RWPE2 (cell line): ENCODE data around the gene NDST1.
A peak's percentile ranks its signal among the peaks of the same experiment; 100 is the strongest.

ENCODE experiments used
- ATAC-seq: fragments of 200-7000 bp; cut with Tn5 transposase; 3 replicates; pipeline ENCODE4 v1.9.1; 2021; ENCODE audit warnings: low read depth
- DNase-seq: peaks from one replicate; pipeline ENCODE4 v3.0.0-alpha.2; 2020; ENCODE audit warnings: low spot score
- H3K27ac ChIP-seq: fragments of 450-650 bp; 2 replicates; pipeline ENCODE4 v1.5.1; 2017; ENCODE audit warnings: mild to moderate bottlenecking; ENCODE audit not compliant: poor library complexity, severe bottlenecking
- H3K27me3 ChIP-seq: fragments of 250-450 bp; sonication (Bioruptor Pico); 2 replicates; pipeline ENCODE4 v1.5.1; 2021; ENCODE audit warnings: mild to moderate bottlenecking, moderate library complexity; ENCODE audit not compliant: insufficient read depth, poor library complexity, severe bottlenecking
- H3K36me3 ChIP-seq: fragments of 250-450 bp; sonication (Bioruptor Pico); 2 replicates; pipeline ENCODE4 v1.5.1; 2020; ENCODE audit warnings: low read depth, mild to moderate bottlenecking, moderate library complexity
- H3K4me1 ChIP-seq: fragments of 250-450 bp; sonication (Bioruptor Pico); 2 replicates; pipeline ENCODE4 v1.5.1; 2021; ENCODE audit warnings: mild to moderate bottlenecking, moderate library complexity; ENCODE audit not compliant: insufficient read depth, poor library complexity, severe bottlenecking
- H3K4me3 ChIP-seq: fragments of 250-450 bp; sonication (Bioruptor Pico); 2 replicates; pipeline ENCODE4 v1.5.1; 2021; ENCODE audit warnings: mild to moderate bottlenecking, moderate library complexity; ENCODE audit not compliant: severe bottlenecking
- H3K9me3 ChIP-seq: fragments of 250-450 bp; sonication (Bioruptor Pico); 2 replicates; pipeline ENCODE4 v1.5.1; 2021; ENCODE audit warnings: mild to moderate bottlenecking, moderate library complexity; ENCODE audit not compliant: severe bottlenecking
- TF ChIP-seq, protein P1 (sequence below): fragments of 450-650 bp; IDR thresholded peaks from one replicate; pipeline ENCODE4 v1.5.1; 2017; ENCODE audit warnings: mild to moderate bottlenecking, moderate library complexity; ENCODE audit not compliant: poor library complexity, severe bottlenecking

The NDST1 gene

DNA sequence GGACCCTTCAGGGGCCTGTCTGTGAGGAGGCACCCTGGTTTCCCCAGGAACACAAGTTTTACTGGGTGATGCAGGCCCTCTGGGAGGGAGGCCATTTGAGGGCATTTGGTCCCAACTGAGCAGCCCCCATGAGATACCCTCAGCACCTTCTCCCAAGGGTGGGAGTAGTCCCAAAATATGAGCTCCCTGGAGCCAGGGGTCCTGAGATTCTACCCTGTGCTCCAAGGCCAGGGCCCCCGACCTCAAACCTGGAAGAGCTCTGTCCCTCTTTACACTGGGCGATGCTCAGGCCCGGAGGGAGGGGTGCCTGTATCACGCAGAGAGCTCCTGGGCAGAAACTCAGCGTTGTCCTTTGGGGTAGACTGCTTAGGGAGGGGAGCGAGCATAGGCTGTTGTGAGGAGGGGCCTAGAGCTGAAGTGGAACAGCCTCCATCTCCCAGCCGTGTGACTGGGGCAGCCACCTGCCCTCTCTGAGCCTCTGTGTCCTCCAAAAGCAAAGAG lies 68.6 kb downstream of the NDST1 start:
- H3K9me3 ChIP-seq = no peaks in the 10 kb centered on the region
- TF ChIP-seq, protein P1, sequence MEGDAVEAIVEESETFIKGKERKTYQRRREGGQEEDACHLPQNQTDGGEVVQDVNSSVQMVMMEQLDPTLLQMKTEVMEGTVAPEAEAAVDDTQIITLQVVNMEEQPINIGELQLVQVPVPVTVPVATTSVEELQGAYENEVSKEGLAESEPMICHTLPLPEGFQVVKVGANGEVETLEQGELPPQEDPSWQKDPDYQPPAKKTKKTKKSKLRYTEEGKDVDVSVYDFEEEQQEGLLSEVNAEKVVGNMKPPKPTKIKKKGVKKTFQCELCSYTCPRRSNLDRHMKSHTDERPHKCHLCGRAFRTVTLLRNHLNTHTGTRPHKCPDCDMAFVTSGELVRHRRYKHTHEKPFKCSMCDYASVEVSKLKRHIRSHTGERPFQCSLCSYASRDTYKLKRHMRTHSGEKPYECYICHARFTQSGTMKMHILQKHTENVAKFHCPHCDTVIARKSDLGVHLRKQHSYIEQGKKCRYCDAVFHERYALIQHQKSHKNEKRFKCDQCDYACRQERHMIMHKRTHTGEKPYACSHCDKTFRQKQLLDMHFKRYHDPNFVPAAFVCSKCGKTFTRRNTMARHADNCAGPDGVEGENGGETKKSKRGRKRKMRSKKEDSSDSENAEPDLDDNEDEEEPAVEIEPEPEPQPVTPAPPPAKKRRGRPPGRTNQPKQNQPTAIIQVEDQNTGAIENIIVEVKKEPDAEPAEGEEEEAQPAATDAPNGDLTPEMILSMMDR = no peak
- H3K4me1 ChIP-seq = no peaks in the 10 kb centered on the region
- peak; percentile 53 for DNase-seq
- H3K27ac ChIP-seq = no peak overlapping the region
- no peak for ATAC-seq
- H3K36me3 ChIP-seq = no peaks in the 10 kb centered on the region
- no peak overlapping the region for H3K4me3 ChIP-seq
- H3K27me3 ChIP-seq = no peaks in the 10 kb centered on the region

DNA sequence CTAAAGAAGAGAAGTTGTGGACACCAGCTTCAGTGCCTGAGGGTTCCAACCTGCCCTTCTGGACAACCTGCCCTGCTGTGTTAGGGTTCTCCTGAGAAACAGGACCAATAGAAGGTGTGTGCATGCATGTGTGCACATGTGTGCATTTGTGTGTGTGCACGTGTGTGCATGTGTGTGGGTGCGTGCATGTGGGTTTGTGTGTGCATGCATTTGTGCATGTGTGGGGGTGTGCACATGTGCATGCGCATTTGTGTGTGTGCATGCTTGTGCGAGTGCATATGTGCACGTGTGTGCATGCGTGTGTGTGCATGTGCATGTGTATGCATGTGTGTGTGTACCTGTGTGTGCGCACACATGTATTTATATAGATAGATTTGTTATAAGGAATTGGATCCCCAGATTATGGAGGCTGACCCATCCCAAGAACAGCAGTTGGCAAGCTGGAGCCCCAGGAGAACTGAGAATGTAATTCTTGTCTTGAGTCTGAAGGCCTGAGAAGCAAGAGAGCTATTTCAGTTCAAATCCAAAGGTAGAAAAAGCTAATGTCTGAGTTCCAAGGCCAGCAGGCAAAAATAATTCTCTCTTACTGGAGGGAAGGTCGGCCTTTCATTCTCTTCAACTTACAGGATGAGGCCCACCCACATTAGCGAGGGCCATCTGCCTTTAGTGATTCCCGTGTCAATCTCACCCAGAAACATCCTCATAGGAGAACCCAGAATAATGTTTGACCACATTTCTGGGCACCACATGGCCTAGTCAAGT lies 69.6 kb downstream of the NDST1 start:
- DNase-seq = peak; percentile 51
- Histone ChIP-seq H3K4me1 (no peaks in the 10 kb centered on the region), H3K36me3 (no peaks in the 10 kb centered on the region), H3K27me3 (no peaks in the 10 kb centered on the region), H3K27ac (no peak overlapping the region), H3K4me3 (no peak overlapping the region), H3K9me3 (no peaks in the 10 kb centered on the region)
- TF ChIP-seq, protein P1 = no peak
- no peak for ATAC-seq

DNA sequence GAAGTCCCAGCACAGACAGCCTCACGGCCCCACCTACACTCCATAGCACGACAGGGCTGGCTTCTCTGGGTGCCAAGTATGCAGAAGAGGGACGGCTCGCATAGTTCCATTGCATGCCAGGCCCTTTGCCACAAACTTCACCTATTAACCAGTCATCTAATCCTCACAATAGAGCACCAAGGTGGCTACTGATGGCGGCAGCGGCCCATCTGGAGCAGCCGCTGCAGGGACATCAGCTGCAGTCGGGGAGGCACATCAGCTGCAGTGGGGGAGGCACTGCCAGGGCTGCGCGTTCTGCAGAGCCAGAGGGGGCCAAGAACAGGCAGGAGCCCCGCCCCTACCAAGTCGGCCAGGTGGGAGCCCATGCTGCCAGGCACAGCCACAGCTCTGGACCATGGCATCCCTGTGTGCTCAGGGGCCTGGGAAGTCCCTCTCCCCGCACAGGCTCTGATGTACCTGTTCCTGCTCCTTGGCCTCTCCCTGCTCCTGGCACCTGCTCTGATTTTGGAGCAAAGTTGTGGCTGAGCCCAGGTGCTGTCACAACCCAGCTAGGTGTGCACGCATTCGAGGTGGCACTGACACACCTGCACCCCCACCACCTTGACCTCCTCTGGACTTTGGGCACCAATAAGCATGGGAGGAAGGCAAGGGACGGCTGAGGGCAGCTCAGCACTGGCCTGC lies 71.0 kb downstream of the NDST1 start:
- no peaks in the 10 kb centered on the region for H3K4me1 ChIP-seq
- ATAC-seq = no peak
- H3K27ac ChIP-seq = no peak overlapping the region
- no peaks in the 10 kb centered on the region for H3K36me3 ChIP-seq
- no peak overlapping the region for H3K4me3 ChIP-seq
- TF ChIP-seq, protein P1 = no peak
- H3K27me3 ChIP-seq = no peaks in the 10 kb centered on the region
- DNase-seq = peak; percentile 58
- no peaks in the 10 kb centered on the region for H3K9me3 ChIP-seq

DNA sequence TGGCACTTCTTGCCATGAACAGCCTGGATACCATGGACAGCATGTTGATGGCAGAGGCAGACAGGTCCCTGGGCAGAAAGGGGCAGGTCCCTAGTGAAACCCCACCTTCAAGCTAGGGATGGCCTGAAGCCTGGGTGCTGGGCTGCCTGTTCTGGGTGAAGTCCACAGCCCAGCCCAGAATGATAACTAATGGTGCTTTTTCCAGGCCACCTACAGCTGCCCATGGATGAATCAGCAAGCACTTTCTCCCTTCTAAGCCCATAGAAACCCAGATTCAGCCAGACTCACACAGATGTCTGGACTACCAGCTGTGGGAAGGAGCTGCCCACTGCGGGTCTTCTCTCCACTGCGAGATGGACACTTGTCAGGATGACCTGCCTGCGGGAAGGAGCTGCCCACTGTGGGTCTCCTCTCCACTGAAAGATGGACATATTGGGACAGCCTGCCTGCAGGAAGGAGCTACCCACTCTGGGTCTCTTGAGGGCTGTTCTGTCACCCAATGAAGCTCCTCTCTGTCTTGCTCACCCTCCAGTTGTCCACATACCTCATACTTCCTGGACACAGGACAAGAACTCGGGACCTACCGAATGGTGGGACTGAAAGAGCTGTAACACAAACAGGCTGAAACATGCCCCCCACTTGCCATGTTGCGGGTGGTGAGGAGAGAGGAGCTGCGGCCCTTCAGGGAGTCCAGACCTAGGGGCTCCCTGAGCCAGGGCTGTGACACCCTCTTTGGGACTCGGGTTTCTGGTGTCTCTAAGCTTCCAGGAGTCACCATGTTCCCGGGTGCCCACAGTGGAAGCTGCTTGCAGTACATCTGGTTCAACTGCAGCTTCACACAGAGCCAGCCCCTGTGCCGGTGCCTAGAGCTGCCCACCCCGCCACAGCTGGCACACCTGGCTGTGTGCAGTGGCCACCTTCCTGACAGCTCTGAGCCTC lies 71.8 kb downstream of the NDST1 start:
- DNase-seq (peak; percentile 58), ATAC-seq (no peak)
- Histone ChIP-seq H3K4me3 (no peak overlapping the region), H3K27ac (no peak overlapping the region), H3K36me3 (no peaks in the 10 kb centered on the region), H3K27me3 (no peaks in the 10 kb centered on the region), H3K4me1 (no peaks in the 10 kb centered on the region), H3K9me3 (no peaks in the 10 kb centered on the region)
- TF ChIP-seq, protein P1 = no peak
